ENCODE measurements around the gene CSH1.
"Not testable (repeated sequence)": the region's sequence is repeated elsewhere in the genome, so short reads cannot be mapped to it uniquely, and the experiment has no call there.

The CSH1 gene

GRCh38 chr17:63929860-63930766 is 33.7 kb upstream of the CSH1 start:
- H3K4me3 ChIP-seq (ENCODE audit: low read depth, low read length) = no peak overlapping the region
- DNase-seq (ENCODE audit: low read depth) = no peak

GRCh38 chr17:63928966-63929695 is 32.8 kb upstream of the CSH1 start:
- no peak overlapping the region for H3K4me3 ChIP-seq (ENCODE audit: low read depth, low read length)
- DNase-seq (ENCODE audit: low read depth) = no peak

GRCh38 chr17:63928172-63928666 is 31.8 kb upstream of the CSH1 start:
- DNase-seq (ENCODE audit: low read depth) = no peak
- H3K4me3 ChIP-seq (ENCODE audit: low read depth, low read length) = no peak overlapping the region

GRCh38 chr17:63927464-63928171 is 31.2 kb upstream of the CSH1 start:
- no peak for DNase-seq (ENCODE audit: low read depth)
- H3K4me3 ChIP-seq (ENCODE audit: low read depth, low read length) = no peak overlapping the region

GRCh38 chr17:63926164-63926563 is 29.8 kb upstream of the CSH1 start:
- no peak overlapping the region for H3K4me3 ChIP-seq (ENCODE audit: low read depth, low read length)
- DNase-seq (ENCODE audit: low read depth) = no peak

- no peak for DNase-seq (ENCODE audit: low read depth)
These were observed 29.2 kb upstream of the CSH1 start for GRCh38 chr17:63925615-63926014.

GRCh38 chr17:63922402-63922801 is 26.0 kb upstream of the CSH1 start:
- not testable (repeated sequence) for DNase-seq (ENCODE audit: low read depth); H3K4me3 ChIP-seq (ENCODE audit: low read depth, low read length)

More at GRCh38 chr17:63925615-63926014, 29.2 kb upstream of the CSH1 start:
- no peak overlapping the region for H3K4me3 ChIP-seq (ENCODE audit: low read depth, low read length)

GRCh38 chr17:63920779-63921178 is 24.4 kb upstream of the CSH1 start:
- H3K4me3 ChIP-seq (ENCODE audit: low read depth, low read length); DNase-seq (ENCODE audit: low read depth): not testable (repeated sequence)

- not testable (repeated sequence) for DNase-seq (ENCODE audit: low read depth)
These were observed 23.7 kb upstream of the CSH1 start for GRCh38 chr17:63920050-63920449.

GRCh38 chr17:63919311-63919723 is 22.9 kb upstream of the CSH1 start:
- DNase-seq (ENCODE audit: low read depth) = no peak

More at GRCh38 chr17:63920050-63920449, 23.7 kb upstream of the CSH1 start:
- not testable (repeated sequence) for H3K4me3 ChIP-seq (ENCODE audit: low read depth, low read length)

GRCh38 chr17:63918789-63919305 is 22.5 kb upstream of the CSH1 start, which contains the start of gene GH1:
TSS of gene GH1 (minus strand) at chr17:63918839. CDS start at chr17:63918776, 63 bp downstream.
- not testable (repeated sequence) for H3K4me3 ChIP-seq (ENCODE audit: low read depth, low read length); DNase-seq (ENCODE audit: low read depth)

More at GRCh38 chr17:63919311-63919723, 22.9 kb upstream of the CSH1 start:
- H3K4me3 ChIP-seq (ENCODE audit: low read depth, low read length) = no peak overlapping the region

GRCh38 chr17:63918305-63918704 is 21.9 kb upstream of the CSH1 start:
- H3K4me3 ChIP-seq (ENCODE audit: low read depth, low read length) = no peak overlapping the region
- DNase-seq (ENCODE audit: low read depth) = no peak

GRCh38 chr17:63917646-63918045 is 21.3 kb upstream of the CSH1 start:
- DNase-seq (ENCODE audit: low read depth) = no peak
- no peak overlapping the region for H3K4me3 ChIP-seq (ENCODE audit: low read depth, low read length)

- DNase-seq (ENCODE audit: low read depth); H3K4me3 ChIP-seq (ENCODE audit: low read depth, low read length): not testable (repeated sequence)
These were observed 20.8 kb upstream of the CSH1 start for GRCh38 chr17:63917206-63917605.

- no peak overlapping the region for H3K4me3 ChIP-seq (ENCODE audit: low read depth, low read length)
- DNase-seq (ENCODE audit: low read depth) = no peak
These were observed 20.3 kb upstream of the CSH1 start for GRCh38 chr17:63916566-63917185.

- DNase-seq (ENCODE audit: low read depth); H3K4me3 ChIP-seq (ENCODE audit: low read depth, low read length): not testable (repeated sequence)
These were observed 19.4 kb upstream of the CSH1 start for GRCh38 chr17:63915753-63916152.

GRCh38 chr17:63914471-63914870 is 18.1 kb upstream of the CSH1 start:
- no peak for DNase-seq (ENCODE audit: low read depth)

GRCh38 chr17:63911657-63912100 is 15.3 kb upstream of the CSH1 start:
- H3K4me3 ChIP-seq (ENCODE audit: low read depth, low read length) = no peak overlapping the region
- DNase-seq (ENCODE audit: low read depth) = no peak

More at GRCh38 chr17:63914471-63914870, 18.1 kb upstream of the CSH1 start:
- no peak overlapping the region for H3K4me3 ChIP-seq (ENCODE audit: low read depth, low read length)

Data from skeletal muscle cell (primary cell).